RPMI7951 (cell line): Measurements from ENCODE around the gene FBXL5. TPM values are rescaled to one million over a fixed set of nuclear protein-coding genes. Genes with fewer than 3 reads are reported as not detected.

Source experiments
- DNase-seq: peaks from one replicate; pipeline ENCODE4 v3.0.0-alpha.2; 2012; ENCODE audit warnings: low read depth
- total RNA-seq: library from RNA; depleted of rRNA; stranded (reverse); fragments of >200 nt; shearing (Covaris generic); gene quantifications from 2 replicates; pipeline ENCODE4 v1.2.3, GENCODE V29; 2014

The FBXL5 gene
- total RNA-seq, 1 experiment from 2014 or later: 88.7 TPM

GRCh38 chr4:15676039-15676438 is 20.9 kb upstream of the FBXL5 start:
- DNase-seq: no peak

- DNase-seq: no peak
These were observed 20.2 kb upstream of the FBXL5 start for GRCh38 chr4:15675356-15675755.

- DNase-seq: no peak
These were observed 19.8 kb upstream of the FBXL5 start for GRCh38 chr4:15674926-15675325.

GRCh38 chr4:15674046-15674445 is 18.9 kb upstream of the FBXL5 start:
- DNase-seq: no peak

- no peak for DNase-seq
These were observed 18.2 kb upstream of the FBXL5 start for GRCh38 chr4:15673337-15673736.

- DNase-seq: no peak
These were observed 16.9 kb upstream of the FBXL5 start for GRCh38 chr4:15672101-15672500.

- no peak for DNase-seq
These were observed 15.4 kb upstream of the FBXL5 start for GRCh38 chr4:15670576-15670975.

- no peak for DNase-seq
These were observed 13.6 kb upstream of the FBXL5 start for GRCh38 chr4:15668566-15669435.

- DNase-seq: no peak
These were observed 11.8 kb upstream of the FBXL5 start for GRCh38 chr4:15667006-15667405.

- DNase-seq: peak; percentile 53
These were observed 10.7 kb upstream of the FBXL5 start for GRCh38 chr4:15665753-15666365.

GRCh38 chr4:15659768-15660570 is 4.8 kb upstream of the FBXL5 start:
- peak; percentile 37 for DNase-seq

GRCh38 chr4:15658781-15659180 is 3.6 kb upstream of the FBXL5 start:
- DNase-seq: no peak

GRCh38 chr4:15658136-15658770 is 3.1 kb upstream of the FBXL5 start:
- no peak for DNase-seq

- DNase-seq: no peak
These were observed 2.2 kb upstream of the FBXL5 start for GRCh38 chr4:15657366-15657765.

- peak; percentile 62 for DNase-seq
These were observed 897 bp upstream of the FBXL5 start for GRCh38 chr4:15656038-15656470.

GRCh38 chr4:15654593-15655222 is 449 bp downstream of the FBXL5 start:
- peak; percentile 47 for DNase-seq

- DNase-seq: peak; percentile 69
These were observed 1.1 kb downstream of the FBXL5 start for GRCh38 chr4:15653864-15654592.

GRCh38 chr4:15653420-15653819 is 1.7 kb downstream of the FBXL5 start:
- peak; percentile 19 for DNase-seq

- DNase-seq: no peak
These were observed 2.3 kb downstream of the FBXL5 start for GRCh38 chr4:15652841-15653240.

- no peak for DNase-seq
These were observed 3.0 kb downstream of the FBXL5 start for GRCh38 chr4:15652191-15652590.

- peak; percentile 11 for DNase-seq
These were observed 3.5 kb downstream of the FBXL5 start for GRCh38 chr4:15651676-15652075.
